Thyroid gland (tissue), 4 donors: Measurements from ENCODE around the gene HYCC1.

Experiments used
- CTCF ChIP-seq, 6 experiments: fragments of 200-600 bp in 3 of 6; fragments of 450-650 bp in 3 of 6; sonication (generic) in 3 of 6; IDR thresholded peaks; one replicate each; pipeline ENCODE4 v1.5.1; 2016 to 2019; ENCODE audit warnings: antibody characterized with exemption in 6 of 6, mild to moderate bottlenecking in 2 of 6, inconsistent platforms in 1 of 6, moderate library complexity in 1 of 6
- POLR2A ChIP-seq, 2 donors: fragments of 450-650 bp; IDR thresholded peaks; one replicate each; pipeline ENCODE4 v1.6.1; 2017; ENCODE audit warnings: antibody characterized with exemption in 2 of 2, mild to moderate bottlenecking in 2 of 2, moderate library complexity in 1 of 2

DNA sequence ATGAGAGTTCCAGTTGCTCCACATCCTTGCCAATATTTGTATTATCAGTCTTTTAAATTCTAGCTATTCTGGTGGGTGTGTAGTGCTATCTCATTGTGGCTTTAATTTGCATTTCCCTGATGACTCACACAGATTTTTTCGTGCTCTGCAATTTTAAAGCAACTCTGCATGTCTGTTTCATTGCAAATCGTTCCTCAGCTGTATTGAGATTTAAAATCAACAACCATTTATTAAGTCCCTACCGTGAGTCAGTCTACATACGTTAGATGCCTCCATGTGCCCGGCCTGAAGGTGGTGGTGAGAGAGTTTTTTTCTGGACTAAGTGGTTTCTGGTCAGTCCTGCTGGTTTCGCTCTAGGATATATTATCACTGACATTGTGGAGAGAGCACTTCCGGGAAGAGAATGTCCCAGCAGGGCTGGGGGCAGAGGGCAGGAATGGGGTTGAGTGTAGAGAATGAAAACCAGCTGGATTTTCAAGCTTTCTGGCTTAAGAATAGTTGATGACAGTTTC lies 8.4 kb upstream of the HYCC1 start:
- TF ChIP-seq CTCF (IDR thresholded peaks at IDR 0.05) (no peak), POLR2A (IDR thresholded peaks at IDR 0.05) (no peak)
